Measurements from ENCODE around the gene ABLIM1. TPM values are rescaled to one million over a fixed set of nuclear protein-coding genes. Genes with fewer than 3 reads are reported as not detected.

The ABLIM1 gene
- total RNA-seq, 2 experiments from 2014 or later = 91.5 to 97.9 TPM

DNA sequence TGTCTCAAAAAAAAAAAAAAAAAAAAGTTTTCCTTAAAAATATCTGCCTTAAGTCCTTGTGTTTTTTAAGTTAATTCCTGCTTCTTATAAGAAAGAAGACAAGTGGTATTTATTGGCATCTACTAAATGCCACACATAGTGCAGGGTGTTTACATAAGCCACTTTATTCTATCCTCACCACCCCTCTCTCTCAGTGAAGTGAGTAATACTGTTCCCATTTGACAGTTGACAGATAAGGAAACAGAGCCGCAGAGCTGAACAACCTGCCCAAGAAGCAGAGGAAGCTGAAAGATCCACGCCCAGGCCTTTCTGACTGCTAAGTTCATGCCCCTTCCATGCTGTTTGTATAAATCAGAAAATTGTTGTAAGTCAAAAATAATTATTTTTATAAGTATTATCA is 54.1 kb downstream of the ABLIM1 start:
- Mint-ChIP-seq H3K27ac (peak overlapping the region; percentile 78), H3K4me1 (peaks cover 49% of the 10 kb centered on the region), H3K36me3 (ENCODE audit: low read depth) (peaks cover 35% of the 10 kb centered on the region), H3K27me3 (peaks cover 2% of the 10 kb centered on the region), H3K4me3 (no peak overlapping the region), H3K9me3 (peaks cover 3% of the 10 kb centered on the region)
- POLR2A ChIA-PET = interaction anchor here (0.8 to 1.3 kb wide), 5 partner anchors 10 to 104 kb away, joined by 3 to 5 read pairs (median 3); no protein-coding TSS in a partner anchor
- CTCF ChIA-PET = interaction anchor here (0.9 to 1.3 kb wide), 5 partner anchors 12 to 300 kb away, joined by 3 read pairs; no protein-coding TSS in a partner anchor
- peak; percentile 55 for DNase-seq

DNA sequence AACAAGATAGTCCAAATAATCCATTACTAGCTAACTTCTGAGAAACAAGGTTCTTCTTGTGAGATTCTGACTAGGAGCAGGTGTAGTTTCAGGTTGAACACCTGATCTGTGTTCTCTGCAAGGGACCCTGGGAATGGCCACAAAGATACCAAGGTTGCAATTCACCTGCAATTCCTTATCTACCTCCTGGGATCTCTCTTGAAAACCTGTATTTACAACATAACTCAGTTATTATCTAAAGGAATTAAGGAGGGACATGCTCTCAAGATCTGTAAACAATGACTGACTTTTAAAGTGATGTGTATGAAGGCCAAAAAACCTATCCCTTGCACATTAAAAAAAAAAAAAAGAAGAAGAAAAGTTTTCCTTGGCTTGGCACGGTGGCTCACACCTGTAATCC is 54.8 kb downstream of the ABLIM1 start:
- CTCF ChIA-PET = interaction anchor here (1.2 kb wide), 1 partner anchor 299 kb away, joined by 3 read pairs; no protein-coding TSS in a partner anchor

GRCh38 chr10:114600057-114600456 is 58.0 kb downstream of the ABLIM1 start:
- no peak for DNase-seq
- Mint-ChIP-seq H3K27me3 (peaks cover 6% of the 10 kb centered on the region), H3K27ac (no peak overlapping the region), H3K4me1 (peaks cover 34% of the 10 kb centered on the region), H3K9me3 (no peaks in the 10 kb centered on the region), H3K4me3 (no peak overlapping the region), H3K36me3 (ENCODE audit: low read depth) (peaks cover 22% of the 10 kb centered on the region)
- ChIA-PET CTCF (interaction anchor here (0.7 to 1.4 kb wide), 3 partner anchors 16 to 94 kb away, joined by 3 read pairs; no protein-coding TSS in a partner anchor), POLR2A (no interaction called here)

More for the DNA sequence above, 54.8 kb downstream of the ABLIM1 start:
- peaks cover 2% of the 10 kb centered on the region for H3K27me3 Mint-ChIP-seq
- peaks cover 35% of the 10 kb centered on the region for H3K36me3 Mint-ChIP-seq (ENCODE audit: low read depth)
- H3K4me3 Mint-ChIP-seq = no peak overlapping the region
- peaks cover 49% of the 10 kb centered on the region for H3K4me1 Mint-ChIP-seq
- no peak for DNase-seq
- peaks cover 3% of the 10 kb centered on the region for H3K9me3 Mint-ChIP-seq
- H3K27ac Mint-ChIP-seq = no peak overlapping the region
- POLR2A ChIA-PET = interaction anchor here (0.8 to 1.2 kb wide), 2 partner anchors 13 to 59 kb away, joined by 3 to 4 read pairs; no protein-coding TSS in a partner anchor

DNA sequence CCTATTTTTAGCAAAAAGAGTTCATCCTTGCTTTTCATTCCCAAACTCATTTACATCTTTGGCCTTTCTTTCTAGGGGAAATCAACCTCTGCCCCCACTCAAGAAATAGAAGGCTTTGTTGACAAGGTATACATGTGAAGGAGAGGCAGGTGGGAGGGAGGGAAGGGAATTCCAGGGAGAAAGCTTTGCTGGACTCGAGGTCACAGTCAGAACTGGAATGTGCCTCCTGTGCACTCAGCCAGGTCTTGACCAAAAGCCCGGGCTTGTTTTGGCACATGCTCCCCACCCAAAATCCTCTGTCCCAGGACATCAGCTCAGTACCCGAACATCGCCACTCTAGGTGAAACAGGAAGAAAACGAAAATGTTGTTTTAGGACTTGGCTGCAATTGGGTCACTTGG is 61.3 kb downstream of the ABLIM1 start:
- Mint-ChIP-seq H3K27ac (no peak overlapping the region), H3K4me1 (peaks cover 18% of the 10 kb centered on the region), H3K27me3 (peaks cover 18% of the 10 kb centered on the region), H3K4me3 (no peak overlapping the region), H3K36me3 (ENCODE audit: low read depth) (peaks cover 25% of the 10 kb centered on the region), H3K9me3 (no peaks in the 10 kb centered on the region)
- POLR2A ChIA-PET = no interaction called here
- no peak for DNase-seq
- CTCF ChIA-PET = no interaction called here

GRCh38 chr10:114593816-114594468 is 64.1 kb downstream of the ABLIM1 start:
- ChIA-PET POLR2A (no interaction called here), CTCF (interaction anchor here (0.6 to 1.5 kb wide), 2 partner anchors 101 to 436 kb away, joined by 3 read pairs; no protein-coding TSS in a partner anchor)

GRCh38 chr10:114593240-114593792 is 64.8 kb downstream of the ABLIM1 start:
- no peaks in the 10 kb centered on the region for H3K9me3 Mint-ChIP-seq
- no peak overlapping the region for H3K4me3 Mint-ChIP-seq
- peaks cover 21% of the 10 kb centered on the region for H3K27me3 Mint-ChIP-seq
- H3K36me3 Mint-ChIP-seq (ENCODE audit: low read depth) = peaks cover 14% of the 10 kb centered on the region
- ChIA-PET POLR2A (no interaction called here), CTCF (interaction anchor here (0.6 to 1.5 kb wide), 2 partner anchors 101 to 435 kb away, joined by 3 read pairs; no protein-coding TSS in a partner anchor)
- H3K27ac Mint-ChIP-seq = no peak overlapping the region
- no peak for DNase-seq
- H3K4me1 Mint-ChIP-seq = peaks cover 6% of the 10 kb centered on the region

More at GRCh38 chr10:114593816-114594468, 64.1 kb downstream of the ABLIM1 start:
- no peaks in the 10 kb centered on the region for H3K9me3 Mint-ChIP-seq
- peaks cover 6% of the 10 kb centered on the region for H3K4me1 Mint-ChIP-seq
- H3K27me3 Mint-ChIP-seq = peaks cover 21% of the 10 kb centered on the region
- H3K36me3 Mint-ChIP-seq (ENCODE audit: low read depth) = peaks cover 14% of the 10 kb centered on the region
- no peak overlapping the region for H3K4me3 Mint-ChIP-seq
- no peak overlapping the region for H3K27ac Mint-ChIP-seq
- DNase-seq = no peak

GRCh38 chr10:114590993-114591392 is 67.1 kb downstream of the ABLIM1 start:
- Mint-ChIP-seq H3K27me3 (peaks cover 22% of the 10 kb centered on the region), H3K36me3 (ENCODE audit: low read depth) (peaks cover 6% of the 10 kb centered on the region), H3K27ac (no peak overlapping the region), H3K4me1 (peaks cover 6% of the 10 kb centered on the region), H3K4me3 (no peak overlapping the region), H3K9me3 (no peaks in the 10 kb centered on the region)
- no peak for DNase-seq
- POLR2A ChIA-PET = no interaction called here
- CTCF ChIA-PET = no interaction called here

DNA sequence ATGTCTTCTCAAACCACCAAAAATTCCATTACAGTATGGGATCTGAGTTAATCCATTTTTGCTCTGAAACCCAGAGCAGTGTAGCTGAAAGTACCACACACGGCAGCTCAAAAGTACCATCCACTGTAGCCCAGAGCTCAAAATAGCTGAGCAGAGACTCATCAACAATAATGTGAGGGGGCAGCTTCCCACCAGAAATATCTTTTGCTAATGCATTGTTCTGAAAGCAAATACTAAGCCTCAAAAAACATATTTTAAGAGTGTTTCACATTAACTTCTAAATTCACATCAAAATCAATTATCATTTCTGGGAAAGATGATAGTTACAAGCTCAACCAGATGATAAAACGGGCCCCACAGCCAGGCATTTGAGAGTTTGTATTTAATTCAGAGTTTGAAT is 73.7 kb downstream of the ABLIM1 start:
- ChIA-PET POLR2A (no interaction called here), CTCF (interaction anchor here (1.3 kb wide), 1 partner anchor 16 kb away, joined by 3 read pairs; no protein-coding TSS in a partner anchor)
- DNase-seq = no peak
- H3K27me3 Mint-ChIP-seq = peaks cover 30% of the 10 kb centered on the region
- H3K27ac Mint-ChIP-seq = no peak overlapping the region
- H3K4me3 Mint-ChIP-seq = no peak overlapping the region
- no peaks in the 10 kb centered on the region for H3K4me1 Mint-ChIP-seq
- H3K9me3 Mint-ChIP-seq = no peaks in the 10 kb centered on the region
- no peaks in the 10 kb centered on the region for H3K36me3 Mint-ChIP-seq (ENCODE audit: low read depth)

GRCh38 chr10:114581071-114581470 is 77.0 kb downstream of the ABLIM1 start:
- ChIA-PET CTCF (no interaction called here), POLR2A (no interaction called here)
- H3K4me1 Mint-ChIP-seq = no peaks in the 10 kb centered on the region
- no peak overlapping the region for H3K27ac Mint-ChIP-seq
- H3K4me3 Mint-ChIP-seq = no peak overlapping the region
- H3K27me3 Mint-ChIP-seq = peaks cover 23% of the 10 kb centered on the region
- DNase-seq = no peak
- H3K9me3 Mint-ChIP-seq = no peaks in the 10 kb centered on the region
- H3K36me3 Mint-ChIP-seq (ENCODE audit: low read depth) = no peaks in the 10 kb centered on the region

DNA sequence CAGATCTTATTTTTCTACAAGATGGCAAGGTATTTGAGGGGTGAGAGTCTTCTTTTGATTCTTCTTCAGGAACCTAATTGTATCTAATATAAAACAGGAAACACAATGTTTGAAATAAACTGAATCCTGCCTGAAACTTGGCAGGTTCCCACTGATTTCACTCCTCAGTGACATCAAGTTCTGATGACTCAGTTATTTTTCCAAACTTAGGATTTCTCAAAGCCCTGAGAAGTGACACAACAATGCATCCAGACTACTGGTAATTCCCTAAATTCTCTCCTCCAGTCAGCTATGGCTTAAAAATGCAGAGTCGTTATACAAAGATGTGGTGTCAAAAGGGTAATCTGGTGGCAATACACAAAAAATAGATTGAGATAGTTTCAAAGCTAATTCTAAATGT is 80.9 kb downstream of the ABLIM1 start:
- POLR2A ChIA-PET = no interaction called here
- Mint-ChIP-seq H3K27me3 (peaks cover 6% of the 10 kb centered on the region), H3K27ac (no peak overlapping the region), H3K36me3 (ENCODE audit: low read depth) (peaks cover 3% of the 10 kb centered on the region), H3K4me3 (no peak overlapping the region), H3K9me3 (no peaks in the 10 kb centered on the region), H3K4me1 (no peaks in the 10 kb centered on the region)
- CTCF ChIA-PET = no interaction called here
- no peak for DNase-seq

GRCh38 chr10:114576716-114577115 is 81.4 kb downstream of the ABLIM1 start:
- no peaks in the 10 kb centered on the region for H3K4me1 Mint-ChIP-seq
- no peak overlapping the region for H3K27ac Mint-ChIP-seq
- H3K27me3 Mint-ChIP-seq = peaks cover 3% of the 10 kb centered on the region
- ChIA-PET CTCF (no interaction called here), POLR2A (no interaction called here)
- peaks cover 3% of the 10 kb centered on the region for H3K36me3 Mint-ChIP-seq (ENCODE audit: low read depth)
- no peak for DNase-seq
- H3K4me3 Mint-ChIP-seq = no peak overlapping the region
- no peaks in the 10 kb centered on the region for H3K9me3 Mint-ChIP-seq

DNA sequence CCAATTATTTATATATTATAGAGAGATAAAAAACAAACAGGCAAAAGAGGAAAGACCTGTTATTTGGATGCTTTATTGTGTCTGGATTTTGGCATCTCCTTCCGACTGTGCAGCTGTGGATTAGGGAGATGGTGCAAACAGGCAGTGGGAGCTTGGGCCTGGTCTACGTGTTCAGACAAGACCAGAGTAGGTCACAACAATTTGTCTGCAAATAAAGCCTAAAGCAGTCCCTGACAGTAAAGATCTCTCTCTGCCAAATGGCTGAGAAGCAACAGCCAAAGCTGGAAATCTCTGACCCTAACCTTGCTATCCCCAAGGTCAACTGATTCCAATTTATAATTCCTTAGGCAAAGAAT is 82.0 kb downstream of the ABLIM1 start:
- peaks cover 3% of the 10 kb centered on the region for H3K36me3 Mint-ChIP-seq (ENCODE audit: low read depth)
- H3K4me1 Mint-ChIP-seq = no peaks in the 10 kb centered on the region
- DNase-seq = no peak
- H3K9me3 Mint-ChIP-seq = no peaks in the 10 kb centered on the region
- ChIA-PET POLR2A (no interaction called here), CTCF (interaction anchor here (1.3 kb wide), 1 partner anchor 105 kb away, joined by 3 read pairs; no protein-coding TSS in a partner anchor)
- peaks cover 2% of the 10 kb centered on the region for H3K27me3 Mint-ChIP-seq
- H3K4me3 Mint-ChIP-seq = no peak overlapping the region
- no peak overlapping the region for H3K27ac Mint-ChIP-seq

DNA sequence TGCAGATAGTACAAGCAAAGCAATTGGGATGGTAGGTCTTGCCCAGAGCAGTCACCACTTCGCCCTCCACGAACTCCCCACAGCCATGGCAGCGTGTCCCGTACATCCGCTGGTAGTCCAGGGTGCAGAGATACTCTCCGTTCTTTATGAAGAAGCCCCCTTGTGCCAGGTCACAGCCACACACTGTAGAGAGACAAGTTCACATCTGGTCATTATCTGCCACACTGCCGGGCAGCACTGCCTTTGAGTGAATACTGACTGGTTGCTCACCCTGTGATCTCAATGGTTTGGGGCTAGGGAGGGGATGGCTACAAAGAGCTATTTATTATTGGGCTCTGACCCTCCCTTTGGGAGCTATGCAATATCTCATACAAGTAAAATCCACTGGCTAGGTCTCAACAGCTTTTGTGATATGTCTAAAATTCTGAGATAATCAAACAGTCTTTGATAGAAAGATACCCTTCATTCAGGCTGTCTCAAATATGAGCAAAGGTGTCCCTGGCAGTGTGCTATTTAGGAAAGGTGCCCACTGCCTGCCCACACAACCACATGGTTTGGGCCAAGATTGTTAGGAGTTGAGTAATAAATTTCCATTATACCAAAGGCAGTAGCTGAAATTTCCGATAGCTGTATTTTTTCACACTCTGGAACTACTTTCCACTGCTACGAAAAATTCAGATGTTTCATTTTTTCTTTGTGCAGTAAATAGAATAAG is 82.5 kb downstream of the ABLIM1 start:
- Mint-ChIP-seq H3K4me1 (no peaks in the 10 kb centered on the region), H3K9me3 (no peaks in the 10 kb centered on the region), H3K4me3 (no peak overlapping the region), H3K36me3 (ENCODE audit: low read depth) (peaks cover 3% of the 10 kb centered on the region), H3K27ac (no peak overlapping the region), H3K27me3 (peaks cover 2% of the 10 kb centered on the region)
- ChIA-PET POLR2A (no interaction called here), CTCF (interaction anchor here (1.3 kb wide), 1 partner anchor 105 kb away, joined by 3 read pairs; no protein-coding TSS in a partner anchor)
- no peak for DNase-seq
